MM.1S (cell line): Measurements from ENCODE around the gene TIGD4.

Experiments
- DNase-seq: peaks from one replicate; pipeline ENCODE4 v3.0.0-alpha.2; 2015
- H2AFZ ChIP-seq: fragments of 300-600 bp; sonication (generic); 2 replicates; pipeline ENCODE4 v1.6.0; 2016; ENCODE audit warnings: antibody characterized with exemption, low read length
- H3F3A ChIP-seq: fragments of 300-600 bp; sonication (generic); 2 replicates; pipeline ENCODE4 v1.6.1; 2016; ENCODE audit warnings: mild to moderate bottlenecking, antibody characterized with exemption, low read length, moderate library complexity, mixed read lengths; ENCODE audit not compliant: insufficient read depth
- H3K27ac ChIP-seq: fragments of 300-600 bp; sonication (generic); 2 replicates; pipeline ENCODE4 v1.5.1; 2016; ENCODE audit warnings: mild to moderate bottlenecking, low read length
- H3K27me3 ChIP-seq: fragments of 300-600 bp; sonication (generic); replicated peaks from 2 replicates; pipeline ENCODE4 v1.6.0; 2016; ENCODE audit warnings: low read length; ENCODE audit not compliant: insufficient read depth
- H3K36me3 ChIP-seq: fragments of 300-600 bp; sonication (generic); replicated peaks from 2 replicates; pipeline ENCODE4 v1.6.1; 2016; ENCODE audit warnings: mild to moderate bottlenecking, low read length, mixed read lengths; ENCODE audit not compliant: insufficient read depth
- H3K4me1 ChIP-seq: fragments of 300-600 bp; sonication (generic); 2 replicates; pipeline ENCODE4 v1.6.1; 2016; ENCODE audit warnings: low read length, mixed read lengths
- H3K4me2 ChIP-seq: fragments of 300-600 bp; sonication (generic); 2 replicates; pipeline ENCODE4 v1.6.0; 2016; ENCODE audit warnings: low read depth, low read length
- H3K4me3 ChIP-seq: fragments of 300-600 bp; sonication (generic); 2 replicates; pipeline ENCODE4 v1.5.1; 2016; ENCODE audit warnings: low read length, mixed read lengths
- H3K79me2 ChIP-seq: fragments of 300-600 bp; sonication (generic); 2 replicates; pipeline ENCODE4 v1.6.1; 2016; ENCODE audit warnings: mixed run types, low read length, mixed read lengths
- H3K9ac ChIP-seq: fragments of 300-600 bp; sonication (generic); 2 replicates; pipeline ENCODE4 v1.6.1; 2016; ENCODE audit warnings: low read length, mixed read lengths
- H3K9me2 ChIP-seq: fragments of 300-600 bp; sonication (generic); replicated peaks from 2 replicates; pipeline ENCODE4 v1.6.1; 2016; ENCODE audit warnings: mild to moderate bottlenecking, low read length, mixed read lengths; ENCODE audit not compliant: insufficient read depth
- H3K9me3 ChIP-seq: fragments of 300-600 bp; sonication (generic); replicated peaks from 2 replicates; pipeline ENCODE4 v1.6.1; 2016; ENCODE audit warnings: mild to moderate bottlenecking, low read length, mixed read lengths; ENCODE audit not compliant: insufficient read depth
- H4K20me1 ChIP-seq: fragments of 300-600 bp; sonication (generic); 2 replicates; pipeline ENCODE4 v1.6.1; 2016; ENCODE audit warnings: mild to moderate bottlenecking, low read length, moderate library complexity, mixed read lengths; ENCODE audit not compliant: insufficient read depth
- CTCF ChIP-seq: fragments of 300-600 bp; sonication (generic); IDR thresholded peaks from 2 replicates; pipeline ENCODE4 v1.5.1; 2016; ENCODE audit warnings: antibody characterized with exemption, low read length, mixed read lengths
- EZH2 ChIP-seq: fragments of 300-600 bp; sonication (generic); optimal IDR thresholded peaks from 2 replicates; pipeline ENCODE3; 2017; ENCODE audit warnings: low read depth, mild to moderate bottlenecking, antibody characterized with exemption, low read length, mixed read lengths
- EZH2phosphoT487 ChIP-seq: fragments of 300-600 bp; sonication (generic); IDR thresholded peaks from 2 replicates; pipeline ENCODE4 v1.6.1; 2018; ENCODE audit warnings: antibody characterized with exemption, low read length

TIGD4 gene

GRCh38 chr4:152819026-152819645 is 39.6 kb upstream of the TIGD4 start:
- no peak for DNase-seq

GRCh38 chr4:152817331-152817730 is 37.8 kb upstream of the TIGD4 start:
- Histone ChIP-seq H3K79me2 (peaks cover 25% of the 10 kb centered on the region; the same call in 1 of the 2 replicates), H3K9ac (no peak overlapping the region), H2AFZ (no peak overlapping the region), H3K4me1 (peaks cover 41% of the 10 kb centered on the region), H3K9me2 (no peaks in the 10 kb centered on the region), H3K9me3 (no peaks in the 10 kb centered on the region), H3K36me3 (no peaks in the 10 kb centered on the region), H3K4me3 (no peak overlapping the region), H3F3A (peaks cover 5% of the 10 kb centered on the region; the same call in 1 of the 2 replicates), H3K4me2 (peak overlapping the region; percentile 35), H4K20me1 (no peaks in the 10 kb centered on the region), H3K27me3 (no peaks in the 10 kb centered on the region), H3K27ac (peak overlapping the region; percentile 21; the same call in 1 of the 2 replicates)
- no peak for TF ChIP-seq CTCF
- no peak for TF ChIP-seq EZH2phosphoT487
- no peak for TF ChIP-seq EZH2
- peak; percentile 21 for DNase-seq

More at GRCh38 chr4:152819026-152819645, 39.6 kb upstream of the TIGD4 start:
- no peaks in the 10 kb centered on the region for H3K9me2 ChIP-seq
- H3K27ac ChIP-seq = no peak overlapping the region
- no peak overlapping the region for H3K4me3 ChIP-seq
- no peaks in the 10 kb centered on the region for H3K27me3 ChIP-seq
- peaks cover 5% of the 10 kb centered on the region; the same call in 1 of the 2 replicates for H3F3A ChIP-seq
- H3K4me2 ChIP-seq = no peak overlapping the region
- H3K9me3 ChIP-seq = no peaks in the 10 kb centered on the region
- no peak overlapping the region for H3K9ac ChIP-seq
- no peaks in the 10 kb centered on the region for H4K20me1 ChIP-seq
- H3K36me3 ChIP-seq = no peaks in the 10 kb centered on the region
- H3K79me2 ChIP-seq = peaks cover 17% of the 10 kb centered on the region; the same call in 1 of the 2 replicates
- TF ChIP-seq EZH2 (no peak), EZH2phosphoT487 (no peak)
- H2AFZ ChIP-seq = no peak overlapping the region
- peaks cover 40% of the 10 kb centered on the region for H3K4me1 ChIP-seq

- peak; percentile 46 for DNase-seq
- H2AFZ ChIP-seq = no peak overlapping the region
- peaks cover 27% of the 10 kb centered on the region for H3K79me2 ChIP-seq
- H3F3A ChIP-seq = peaks cover 5% of the 10 kb centered on the region; the same call in 1 of the 2 replicates
- H3K4me2 ChIP-seq = peak overlapping the region; percentile 15; the same call in 1 of the 2 replicates
- TF ChIP-seq EZH2 (no peak), EZH2phosphoT487 (no peak), CTCF (no peak)
- H3K27me3 ChIP-seq = no peaks in the 10 kb centered on the region
- no peaks in the 10 kb centered on the region for H3K36me3 ChIP-seq
- H3K4me1 ChIP-seq = peaks cover 41% of the 10 kb centered on the region
- H4K20me1 ChIP-seq = no peaks in the 10 kb centered on the region
- H3K9ac ChIP-seq = no peak overlapping the region
- no peaks in the 10 kb centered on the region for H3K9me2 ChIP-seq
- peak overlapping the region; percentile 22; the same call in 1 of the 2 replicates for H3K27ac ChIP-seq
- no peak overlapping the region for H3K4me3 ChIP-seq
- H3K9me3 ChIP-seq = no peaks in the 10 kb centered on the region
Observed at GRCh38 chr4:152815078-152815477, 35.5 kb upstream of the TIGD4 start.

GRCh38 chr4:152810715-152811287 is 31.3 kb upstream of the TIGD4 start:
- Histone ChIP-seq H4K20me1 (no peaks in the 10 kb centered on the region), H3K4me3 (no peak overlapping the region), H2AFZ (no peak overlapping the region), H3K27me3 (no peaks in the 10 kb centered on the region), H3K36me3 (no peaks in the 10 kb centered on the region), H3K27ac (no peak overlapping the region), H3K79me2 (peaks cover 36% of the 10 kb centered on the region), H3F3A (peaks cover 5% of the 10 kb centered on the region; the same call in 1 of the 2 replicates), H3K4me2 (no peak overlapping the region), H3K9me3 (no peaks in the 10 kb centered on the region), H3K9me2 (no peaks in the 10 kb centered on the region), H3K4me1 (peaks cover 23% of the 10 kb centered on the region), H3K9ac (no peak overlapping the region)
- TF ChIP-seq EZH2phosphoT487 (no peak), CTCF (no peak), EZH2 (no peak)
- no peak for DNase-seq
